MM.1S (cell line): ENCODE measurements around the gene A1BG.
A peak's percentile ranks its signal among the peaks of the same experiment; 100 is the strongest.

Experiments used
- DNase-seq: peaks from one replicate; pipeline ENCODE4 v3.0.0-alpha.2; 2015
- H2AFZ ChIP-seq: fragments of 300-600 bp; sonication (generic); 2 replicates; pipeline ENCODE4 v1.6.0; 2016; ENCODE audit warnings: antibody characterized with exemption, low read length
- H3F3A ChIP-seq: fragments of 300-600 bp; sonication (generic); 2 replicates; pipeline ENCODE4 v1.6.1; 2016; ENCODE audit warnings: mild to moderate bottlenecking, antibody characterized with exemption, low read length, moderate library complexity, mixed read lengths; ENCODE audit not compliant: insufficient read depth
- H3K27ac ChIP-seq: fragments of 300-600 bp; sonication (generic); 2 replicates; pipeline ENCODE4 v1.5.1; 2016; ENCODE audit warnings: mild to moderate bottlenecking, low read length
- H3K27me3 ChIP-seq: fragments of 300-600 bp; sonication (generic); replicated peaks from 2 replicates; pipeline ENCODE4 v1.6.0; 2016; ENCODE audit warnings: low read length; ENCODE audit not compliant: insufficient read depth
- H3K36me3 ChIP-seq: fragments of 300-600 bp; sonication (generic); replicated peaks from 2 replicates; pipeline ENCODE4 v1.6.1; 2016; ENCODE audit warnings: mild to moderate bottlenecking, low read length, mixed read lengths; ENCODE audit not compliant: insufficient read depth
- H3K4me1 ChIP-seq: fragments of 300-600 bp; sonication (generic); 2 replicates; pipeline ENCODE4 v1.6.1; 2016; ENCODE audit warnings: low read length, mixed read lengths
- H3K4me2 ChIP-seq: fragments of 300-600 bp; sonication (generic); 2 replicates; pipeline ENCODE4 v1.6.0; 2016; ENCODE audit warnings: low read depth, low read length
- H3K4me3 ChIP-seq: fragments of 300-600 bp; sonication (generic); 2 replicates; pipeline ENCODE4 v1.5.1; 2016; ENCODE audit warnings: low read length, mixed read lengths
- H3K79me2 ChIP-seq: fragments of 300-600 bp; sonication (generic); 2 replicates; pipeline ENCODE4 v1.6.1; 2016; ENCODE audit warnings: mixed run types, low read length, mixed read lengths
- H3K9ac ChIP-seq: fragments of 300-600 bp; sonication (generic); 2 replicates; pipeline ENCODE4 v1.6.1; 2016; ENCODE audit warnings: low read length, mixed read lengths
- H3K9me2 ChIP-seq: fragments of 300-600 bp; sonication (generic); replicated peaks from 2 replicates; pipeline ENCODE4 v1.6.1; 2016; ENCODE audit warnings: mild to moderate bottlenecking, low read length, mixed read lengths; ENCODE audit not compliant: insufficient read depth
- H3K9me3 ChIP-seq: fragments of 300-600 bp; sonication (generic); replicated peaks from 2 replicates; pipeline ENCODE4 v1.6.1; 2016; ENCODE audit warnings: mild to moderate bottlenecking, low read length, mixed read lengths; ENCODE audit not compliant: insufficient read depth
- H4K20me1 ChIP-seq: fragments of 300-600 bp; sonication (generic); 2 replicates; pipeline ENCODE4 v1.6.1; 2016; ENCODE audit warnings: mild to moderate bottlenecking, low read length, moderate library complexity, mixed read lengths; ENCODE audit not compliant: insufficient read depth
- CTCF ChIP-seq: fragments of 300-600 bp; sonication (generic); IDR thresholded peaks from 2 replicates; pipeline ENCODE4 v1.5.1; 2016; ENCODE audit warnings: antibody characterized with exemption, low read length, mixed read lengths
- EZH2 ChIP-seq: fragments of 300-600 bp; sonication (generic); optimal IDR thresholded peaks from 2 replicates; pipeline ENCODE3; 2017; ENCODE audit warnings: low read depth, mild to moderate bottlenecking, antibody characterized with exemption, low read length, mixed read lengths
- EZH2phosphoT487 ChIP-seq: fragments of 300-600 bp; sonication (generic); IDR thresholded peaks from 2 replicates; pipeline ENCODE4 v1.6.1; 2018; ENCODE audit warnings: antibody characterized with exemption, low read length

The A1BG gene

GRCh38 chr19:58304255-58304654 is 49.0 kb downstream of the A1BG start:
- no peak overlapping the region for H3K9ac ChIP-seq

DNA sequence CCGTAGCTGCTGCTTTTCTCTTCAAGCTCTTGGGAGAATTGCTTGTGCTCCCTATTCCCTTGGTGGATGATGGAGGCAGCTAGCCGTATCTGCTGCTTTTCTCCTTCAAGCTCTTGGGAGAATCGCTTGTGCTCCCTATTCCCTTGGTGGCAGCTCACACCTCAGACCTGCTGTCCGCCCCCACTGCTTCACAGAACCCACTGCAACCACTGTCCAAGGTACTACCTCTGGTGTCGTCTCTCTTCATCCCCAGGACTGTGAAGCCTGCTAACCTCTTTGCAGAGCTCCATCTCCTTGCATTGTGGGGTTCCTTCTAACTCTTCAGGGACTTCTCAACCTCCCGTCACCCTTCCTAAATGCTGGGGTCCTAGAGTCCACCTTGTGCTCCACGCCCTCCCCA is 52.7 kb downstream of the A1BG start:
- TF ChIP-seq EZH2 (no peak), EZH2phosphoT487 (no peak), CTCF (no peak)

More at GRCh38 chr19:58304255-58304654, 49.0 kb downstream of the A1BG start:
- H4K20me1 ChIP-seq: no peaks in the 10 kb centered on the region
- peak overlapping the region; percentile 89; the same call in 1 of the 2 replicates for H2AFZ ChIP-seq
- TF ChIP-seq EZH2phosphoT487 (no peak), EZH2 (no peak)
- H3K4me1 ChIP-seq: no peaks in the 10 kb centered on the region
- no peak overlapping the region for H3K4me2 ChIP-seq
- H3K27me3 ChIP-seq: no peaks in the 10 kb centered on the region
- H3F3A ChIP-seq: no peaks in the 10 kb centered on the region
- peaks cover 16% of the 10 kb centered on the region; the same call in 1 of the 2 replicates for H3K36me3 ChIP-seq
- H3K4me3 ChIP-seq: no peak overlapping the region
- H3K9me3 ChIP-seq: no peaks in the 10 kb centered on the region
- no peaks in the 10 kb centered on the region for H3K9me2 ChIP-seq
- DNase-seq: no peak
- H3K79me2 ChIP-seq: peaks cover 23% of the 10 kb centered on the region
- no peak overlapping the region for H3K27ac ChIP-seq

DNA sequence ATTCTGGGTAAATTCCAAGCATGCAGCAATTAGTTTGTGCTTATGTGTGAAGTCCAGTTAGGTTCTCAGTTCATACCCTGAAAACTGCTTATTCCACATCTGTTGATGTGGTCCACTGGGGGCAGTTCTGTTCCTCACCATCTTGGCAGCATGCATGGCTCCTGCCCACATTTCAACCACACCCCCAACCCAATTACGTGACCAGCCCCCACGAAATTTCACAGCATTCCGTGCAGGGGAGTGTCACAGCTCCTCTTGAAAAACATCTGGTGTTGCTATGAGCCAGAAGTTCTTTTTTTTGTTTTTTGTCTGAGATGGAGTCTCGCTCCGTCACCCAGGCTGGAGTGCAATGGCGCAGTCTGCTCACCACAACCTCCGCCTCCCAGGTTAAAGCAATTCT is 57.2 kb downstream of the A1BG start:
- Histone ChIP-seq H3K4me3 (no peak overlapping the region), H3K27ac (no peak overlapping the region), H3K4me1 (no peaks in the 10 kb centered on the region), H2AFZ (no peak overlapping the region), H3K79me2 (no peaks in the 10 kb centered on the region), H4K20me1 (no peaks in the 10 kb centered on the region), H3K36me3 (no peaks in the 10 kb centered on the region), H3K9ac (no peak overlapping the region), H3K9me2 (no peaks in the 10 kb centered on the region), H3K9me3 (no peaks in the 10 kb centered on the region), H3K4me2 (no peak overlapping the region), H3F3A (no peaks in the 10 kb centered on the region), H3K27me3 (no peaks in the 10 kb centered on the region)
- DNase-seq: no peak
- TF ChIP-seq EZH2 (no peak), CTCF (no peak), EZH2phosphoT487 (no peak)

More for the DNA sequence above, 52.7 kb downstream of the A1BG start:
- Histone ChIP-seq H3K36me3 (no peaks in the 10 kb centered on the region), H3K4me3 (no peak overlapping the region), H3K9me3 (no peaks in the 10 kb centered on the region), H3K9me2 (no peaks in the 10 kb centered on the region), H4K20me1 (no peaks in the 10 kb centered on the region), H3K79me2 (peaks cover 3% of the 10 kb centered on the region), H3F3A (no peaks in the 10 kb centered on the region), H3K9ac (no peak overlapping the region), H2AFZ (no peak overlapping the region), H3K27ac (no peak overlapping the region), H3K4me2 (no peak overlapping the region), H3K4me1 (no peaks in the 10 kb centered on the region), H3K27me3 (no peaks in the 10 kb centered on the region)
- DNase-seq: no peak
